ENCODE measurements around the gene CES2.
A peak's percentile ranks its signal among the peaks of the same experiment; 100 is the strongest.

- TF ChIP-seq POLR2A (IDR thresholded peaks at IDR 0.05; ENCODE audit: low read length) (peak; percentile 38), GATA1 (IDR thresholded peaks at IDR 0.05; ENCODE audit: low read depth, low read length) (no peak)
Observed at GRCh38 chr16:66930189-66930588, 5.1 kb upstream of the CES2 start.

Data from erythroblast (primary cell).